Panc1 (cell line): Measurements from ENCODE around the gene FECH. TPM values are rescaled to one million over a fixed set of nuclear protein-coding genes. Genes with fewer than 3 reads are reported as not detected.

Source experiments
- ATAC-seq: fragments of 200-7000 bp; cut with Tn5 transposase; 2 replicates; pipeline ENCODE4 v1.9.1; 2020; ENCODE audit warnings: mild to moderate bottlenecking, moderate library complexity
- BruUV-seq: library from RNA; stranded (reverse); fragments of 400-500 nt; replicated peaks from 2 replicates; lab custom pipeline; 2021; lab: Mats Ljungman, UMichigan
- CTCF ChIA-PET: fragments of 300-600 bp; sonication (Branson Sonifier 250); formaldehyde crosslinking; loops from one replicate; lab custom pipeline; 2022; ENCODE audit warnings: antibody characterized with exemption; lab: Charles Lee
- POLR2A ChIA-PET: fragments of 300-600 bp; sonication (Branson Sonifier 250); formaldehyde crosslinking; loops from one replicate; lab custom pipeline; 2022; ENCODE audit warnings: antibody characterized with exemption; lab: Charles Lee
- DNase-seq: peaks from one replicate; pipeline ENCODE4 v3.0.0-alpha.2; 2010; ENCODE audit warnings: low read depth, low spot score
- H3K27ac ChIP-seq: 2 replicates; pipeline ENCODE4 v1.5.1; 2011; ENCODE audit warnings: mild to moderate bottlenecking, low read length, inconsistent platforms
- H3K27me3 ChIP-seq: fragments of 200-500 bp; sonication (Bioruptor generic); 2 replicates; pipeline ENCODE4 v1.6.0; 2014; ENCODE audit warnings: low read length, inconsistent platforms; ENCODE audit not compliant: control insufficient read depth, insufficient read depth
- H3K36me3 ChIP-seq: fragments of 200-500 bp; sonication (Bioruptor generic); 2 replicates; pipeline ENCODE4 v1.5.1; 2014; ENCODE audit warnings: inconsistent platforms, mild to moderate bottlenecking, low read length, moderate library complexity; ENCODE audit not compliant: control insufficient read depth, insufficient read depth
- H3K4me1 ChIP-seq: 2 replicates; pipeline ENCODE4 v1.5.1; 2011; ENCODE audit warnings: inconsistent platforms, mild to moderate bottlenecking, low read length, moderate library complexity; ENCODE audit not compliant: control insufficient read depth, insufficient read depth
- H3K4me3 ChIP-seq, 2 experiments: 2 replicates each; pipeline ENCODE4 v1.5.1; 2011 to 2012; ENCODE audit warnings: low read depth in 2 of 2, low read length in 2 of 2, mild to moderate bottlenecking in 2 of 2, inconsistent platforms in 1 of 2, moderate library complexity in 1 of 2
- H3K9me3 ChIP-seq: fragments of 200-500 bp; sonication (Bioruptor generic); 2 replicates; pipeline ENCODE4 v1.5.1; 2014; ENCODE audit warnings: low read depth, mild to moderate bottlenecking, inconsistent platforms, low read length, moderate library complexity; ENCODE audit not compliant: control insufficient read depth, insufficient read depth
- CTCF ChIP-seq: fragments of 450-650 bp; IDR thresholded peaks from 2 replicates; pipeline ENCODE4 v1.5.1; 2017; ENCODE audit warnings: mild to moderate bottlenecking
- POLR2AphosphoS5 ChIP-seq: IDR thresholded peaks from 2 replicates; pipeline ENCODE4 v1.6.1; 2012; ENCODE audit warnings: mild to moderate bottlenecking, low read depth, low read length, moderate library complexity
- REST ChIP-seq, 2 experiments: IDR thresholded peaks; 2 replicates each; pipeline ENCODE4 v1.6.1; 2011 to 2012; ENCODE audit warnings: low read depth in 2 of 2, control low read depth in 1 of 2, low read length in 1 of 2, mild to moderate bottlenecking in 1 of 2, moderate library complexity in 1 of 2; ENCODE audit not compliant: insufficient read depth in 1 of 2
- SIN3A ChIP-seq: IDR thresholded peaks from 2 replicates; pipeline ENCODE4 v1.6.1; 2012; ENCODE audit warnings: low read depth, mild to moderate bottlenecking, low read length, moderate library complexity, borderline replicate concordance; ENCODE audit not compliant: insufficient read depth
- TCF7L2 ChIP-seq: IDR thresholded peaks from 2 replicates; pipeline ENCODE4 v1.6.1; 2011; ENCODE audit warnings: mild to moderate bottlenecking, low read depth, low read length, inconsistent platforms
- in situ Hi-C: cut with HindIII; loops from 2 replicates; pipeline ENCODE4 v1.10.0; 2016; ENCODE audit warnings: low sequenced_read_pairs, low pct_unique_long_range_greater_than_20kb
- intact Hi-C: fragments of 100-400 bp; cut with micrococcal nuclease; formaldehyde crosslinking; loops from one replicate; pipeline ENCODE4 v1.10.0; 2022; ENCODE audit not compliant: unreplicated experiment
- total RNA-seq: library from RNA; stranded (reverse); gene quantifications from one replicate; pipeline ENCODE4 v1.2.1, GENCODE V29; 2021; ENCODE audit not compliant: unreplicated experiment

Gene FECH
- total RNA-seq, 1 experiment from 2014 or later, result 25.2 TPM

- Histone ChIP-seq H3K27me3 (no peaks in the 10 kb centered on the region), H3K4me1 (peaks cover 14% of the 10 kb centered on the region; the same call in 1 of the 2 replicates), H3K36me3 (peaks cover 3% of the 10 kb centered on the region; the same call in 1 of the 2 replicates), H3K4me3 (no peak overlapping the region), H3K9me3 (no peaks in the 10 kb centered on the region), H3K27ac (no peak overlapping the region)
- TF ChIP-seq POLR2AphosphoS5 (no peak), TCF7L2 (no peak)
- no peak for ATAC-seq
- ChIA-PET POLR2A (no interaction called here), CTCF (interaction anchor here (0.6 to 0.7 kb wide), 3 partner anchors 59 to 299 kb away, joined by 4 to 9 read pairs (median 5); no protein-coding TSS in a partner anchor)
- no peak for DNase-seq
- intact Hi-C loops, result no loop called here
- BruUV-seq, result no TSS peak
- in situ Hi-C loops, result no loop called here
Observed at GRCh38 chr18:57583297-57583835, 3.1 kb downstream of the FECH start.

GRCh38 chr18:57581301-57581934 lies 5.1 kb downstream of the FECH start:
- H3K27me3 ChIP-seq, result no peaks in the 10 kb centered on the region
- ATAC-seq (no peak), DNase-seq (no peak)
- in situ Hi-C loops (no loop called here), intact Hi-C loops (no loop called here)
- ChIA-PET CTCF (no interaction called here), POLR2A (no interaction called here)
- TF ChIP-seq POLR2AphosphoS5 (no peak), TCF7L2 (no peak), REST (IDR thresholded peaks at IDR 0.05; ENCODE audit: insufficient read depth in 1 of 2, low read depth in 2 of 2, low read length in 1 of 2) (no peak)
- BruUV-seq, result no TSS peak
- peaks cover 3% of the 10 kb centered on the region; the same call in 1 of the 2 replicates for H3K36me3 ChIP-seq
- no peak overlapping the region for H3K27ac ChIP-seq
- no peak overlapping the region for H3K4me3 ChIP-seq
- peaks cover 11% of the 10 kb centered on the region; the same call in 1 of the 2 replicates for H3K4me1 ChIP-seq
- H3K9me3 ChIP-seq, result no peaks in the 10 kb centered on the region

GRCh38 chr18:57579934-57580333 lies 6.6 kb downstream of the FECH start:
- in situ Hi-C loops (no loop called here), intact Hi-C loops (no loop called here)
- H3K36me3 ChIP-seq, result no peaks in the 10 kb centered on the region
- CTCF ChIA-PET, result no interaction called here
- H3K27ac ChIP-seq, result no peak overlapping the region
- ATAC-seq, result no peak
- POLR2A ChIA-PET, result no interaction called here
- no peaks in the 10 kb centered on the region for H3K27me3 ChIP-seq
- peaks cover 3% of the 10 kb centered on the region; the same call in 1 of the 2 replicates for H3K4me1 ChIP-seq
- TF ChIP-seq SIN3A, result no peak
- TF ChIP-seq CTCF, result no peak
- TF ChIP-seq REST (IDR thresholded peaks at IDR 0.05; ENCODE audit: insufficient read depth in 1 of 2, low read depth in 2 of 2, low read length in 1 of 2), result no peak
- no peak for TF ChIP-seq TCF7L2
- TF ChIP-seq POLR2AphosphoS5, result no peak
- no peak for DNase-seq
- H3K9me3 ChIP-seq, result no peaks in the 10 kb centered on the region
- H3K4me3 ChIP-seq, result no peak overlapping the region
- no TSS peak for BruUV-seq
